Hepatocyte (in vitro differentiated cells): ENCODE data around the gene PPA1.

Experiments
- EZH2 ChIP-seq: fragments of 200-600 bp; sonication (generic); IDR thresholded peaks from 2 replicates; pipeline ENCODE4 v1.6.1; 2016; ENCODE audit warnings: antibody characterized with exemption, mild to moderate bottlenecking, borderline replicate concordance
- EZH2phosphoT487 ChIP-seq: fragments of 200-600 bp; sonication (generic); IDR thresholded peaks from one replicate; pipeline ENCODE4 v1.6.1; 2018; ENCODE audit warnings: antibody characterized with exemption, mild to moderate bottlenecking, low read depth, moderate library complexity; ENCODE audit not compliant: unreplicated experiment, severe bottlenecking
- TF ChIP-seq, protein P1 (sequence below): fragments of 200-600 bp; sonication (generic); IDR thresholded peaks from 2 replicates; pipeline ENCODE4 v1.5.1; 2016; ENCODE audit warnings: antibody characterized with exemption, mild to moderate bottlenecking; ENCODE audit not compliant: poor library complexity

DNA sequence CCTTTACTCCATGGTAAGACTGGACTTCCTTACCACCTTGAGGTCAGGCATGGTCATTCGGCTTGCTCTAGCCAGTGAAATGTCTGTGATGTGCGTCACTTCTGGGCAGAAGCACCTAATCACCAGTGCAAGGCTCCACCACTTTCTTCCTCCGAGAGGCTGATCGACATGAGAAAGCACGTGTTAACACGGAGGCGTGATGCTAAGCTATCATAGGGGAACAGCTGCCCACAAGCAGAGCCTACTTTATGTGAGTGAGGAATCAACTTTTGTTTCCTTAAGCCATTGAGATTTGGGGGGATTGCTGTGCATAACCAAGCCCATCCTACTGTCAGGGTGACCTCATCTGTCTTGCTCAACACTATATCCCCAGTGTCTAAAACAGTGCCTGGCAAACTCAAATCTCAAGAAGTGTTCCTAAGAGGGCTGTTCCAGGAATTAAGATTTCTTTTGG is 39.8 kb downstream of the PPA1 start:
- TF ChIP-seq EZH2 (no peak), EZH2phosphoT487 (no peak)
- TF ChIP-seq, protein P1, sequence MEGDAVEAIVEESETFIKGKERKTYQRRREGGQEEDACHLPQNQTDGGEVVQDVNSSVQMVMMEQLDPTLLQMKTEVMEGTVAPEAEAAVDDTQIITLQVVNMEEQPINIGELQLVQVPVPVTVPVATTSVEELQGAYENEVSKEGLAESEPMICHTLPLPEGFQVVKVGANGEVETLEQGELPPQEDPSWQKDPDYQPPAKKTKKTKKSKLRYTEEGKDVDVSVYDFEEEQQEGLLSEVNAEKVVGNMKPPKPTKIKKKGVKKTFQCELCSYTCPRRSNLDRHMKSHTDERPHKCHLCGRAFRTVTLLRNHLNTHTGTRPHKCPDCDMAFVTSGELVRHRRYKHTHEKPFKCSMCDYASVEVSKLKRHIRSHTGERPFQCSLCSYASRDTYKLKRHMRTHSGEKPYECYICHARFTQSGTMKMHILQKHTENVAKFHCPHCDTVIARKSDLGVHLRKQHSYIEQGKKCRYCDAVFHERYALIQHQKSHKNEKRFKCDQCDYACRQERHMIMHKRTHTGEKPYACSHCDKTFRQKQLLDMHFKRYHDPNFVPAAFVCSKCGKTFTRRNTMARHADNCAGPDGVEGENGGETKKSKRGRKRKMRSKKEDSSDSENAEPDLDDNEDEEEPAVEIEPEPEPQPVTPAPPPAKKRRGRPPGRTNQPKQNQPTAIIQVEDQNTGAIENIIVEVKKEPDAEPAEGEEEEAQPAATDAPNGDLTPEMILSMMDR = no peak
